Fibroblast of lung (primary cell): ENCODE data around the gene MRNIP.

Experiments used
- EZH2 ChIP-seq: IDR thresholded peaks from 2 replicates; pipeline ENCODE4 v1.5.1; 2012; ENCODE audit warnings: low read length, control low read depth, mild to moderate bottlenecking; ENCODE audit errors: missing control alignments
- TF ChIP-seq, protein P1 (sequence below), 2 donors: IDR thresholded peaks in 1 of 2; conservative IDR thresholded peaks in 1 of 2; 1 replicate in 1 of 2; 2 replicates in 1 of 2; pipeline ENCODE4 v1.5.1; 2011 to 2012; ENCODE audit warnings: low read length in 2 of 2, control low read depth in 1 of 2, inconsistent platforms in 1 of 2, low read depth in 1 of 2, mild to moderate bottlenecking in 1 of 2

DNA sequence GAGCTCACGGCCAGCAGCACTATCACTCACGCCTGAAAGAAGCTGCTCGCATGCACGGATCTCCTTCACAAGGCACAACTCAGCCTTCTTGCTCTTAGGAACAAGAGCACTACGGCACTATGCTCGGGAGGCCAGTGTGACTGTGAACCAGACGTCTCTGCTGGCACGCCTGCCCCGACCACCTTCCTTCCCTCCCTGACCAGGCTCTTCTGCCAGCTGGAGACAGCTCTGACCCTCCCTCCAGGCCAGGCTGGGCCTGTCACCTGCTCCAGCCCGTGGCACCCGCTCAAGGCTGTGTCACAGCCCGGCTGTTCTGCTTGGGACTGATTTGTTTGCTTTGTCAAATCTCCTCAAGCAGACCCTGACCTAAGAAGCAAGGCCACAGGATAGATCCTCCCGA, 42.1 kb upstream of the MRNIP start:
- TF ChIP-seq, protein P1, sequence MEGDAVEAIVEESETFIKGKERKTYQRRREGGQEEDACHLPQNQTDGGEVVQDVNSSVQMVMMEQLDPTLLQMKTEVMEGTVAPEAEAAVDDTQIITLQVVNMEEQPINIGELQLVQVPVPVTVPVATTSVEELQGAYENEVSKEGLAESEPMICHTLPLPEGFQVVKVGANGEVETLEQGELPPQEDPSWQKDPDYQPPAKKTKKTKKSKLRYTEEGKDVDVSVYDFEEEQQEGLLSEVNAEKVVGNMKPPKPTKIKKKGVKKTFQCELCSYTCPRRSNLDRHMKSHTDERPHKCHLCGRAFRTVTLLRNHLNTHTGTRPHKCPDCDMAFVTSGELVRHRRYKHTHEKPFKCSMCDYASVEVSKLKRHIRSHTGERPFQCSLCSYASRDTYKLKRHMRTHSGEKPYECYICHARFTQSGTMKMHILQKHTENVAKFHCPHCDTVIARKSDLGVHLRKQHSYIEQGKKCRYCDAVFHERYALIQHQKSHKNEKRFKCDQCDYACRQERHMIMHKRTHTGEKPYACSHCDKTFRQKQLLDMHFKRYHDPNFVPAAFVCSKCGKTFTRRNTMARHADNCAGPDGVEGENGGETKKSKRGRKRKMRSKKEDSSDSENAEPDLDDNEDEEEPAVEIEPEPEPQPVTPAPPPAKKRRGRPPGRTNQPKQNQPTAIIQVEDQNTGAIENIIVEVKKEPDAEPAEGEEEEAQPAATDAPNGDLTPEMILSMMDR (conservative IDR thresholded peaks at IDR 0.05 in 1 of 2, IDR thresholded peaks at IDR 0.05 in 1 of 2; ENCODE audit: low read depth in 1 of 2, low read length in 2 of 2): no peak
- TF ChIP-seq EZH2: no peak
